ENCODE results near the gene REEP1. TPM values are rescaled to one million over a fixed set of nuclear protein-coding genes. Genes with fewer than 3 reads are reported as not detected.

Gene REEP1
- 1 to 10 TPM; 1.4 to 7.0 (median 4.4) TPM for total RNA-seq
- polyA plus RNA-seq = 1 to 10 TPM; 2.9 to 4.2 TPM

GRCh38 chr2:86337244-86337835, at the start of gene REEP1:
REEP1 (minus strand) TSS chr2:86337626; CDS start chr2:86337510, 116 bp downstream.
- no peak for FAIRE-seq
- Histone ChIP-seq H3K4me1 (peaks cover 0 to 5% (median 0%) of the 10 kb centered on the region in 3 donors), H3K9me3 (no peaks in the 10 kb centered on the region), H3K27me3 (no peaks in the 10 kb centered on the region), H3K27ac (no peak within 1 kb of the TSS), H3K4me3 (peak within 1 kb of the TSS; percentile 40 to 65 (median 54)), H3K36me3 (no peaks in the 10 kb centered on the region)
- intact Hi-C loops (cut with DNase I) = no loop called here
- WGBS, 2 donors = 0% methylated on average over 35 to 87 of the region's 87 CpGs
- DNase-seq = peak in 5 of 6 donors; percentile 17 to 81 (median 44)
- TF ChIP-seq CTCF (IDR thresholded peaks at IDR 0.05) = no peak
- ATAC-seq = peak; percentile 76 to 87 (median 82)

- H3K4me3 ChIP-seq = no peak overlapping the region
- H3K9me3 ChIP-seq = no peaks in the 10 kb centered on the region
- DNase-seq (no peak), ATAC-seq (no peak), FAIRE-seq (no peak)
- TF ChIP-seq CTCF (IDR thresholded peaks at IDR 0.05) = no peak
- no peaks in the 10 kb centered on the region for H3K36me3 ChIP-seq
- no peaks in the 10 kb centered on the region for H3K27me3 ChIP-seq
- WGBS, 2 donors = 2 to 58% methylated on average over 1 of the region's 1 CpG
- intact Hi-C loops (cut with DNase I) = no loop called here
- H3K4me1 ChIP-seq = no peaks in the 10 kb centered on the region
- H3K27ac ChIP-seq = no peak overlapping the region
These were observed 46.4 kb upstream of the REEP1 start for GRCh38 chr2:86383844-86384243.

- H3K36me3 ChIP-seq = no peaks in the 10 kb centered on the region
- 67 to 74% methylated on average over 2 of the region's 2 CpGs for WGBS, 2 donors
These were observed 45.3 kb upstream of the REEP1 start for GRCh38 chr2:86382698-86383097.

GRCh38 chr2:86382108-86382507, 44.7 kb upstream of the REEP1 start:
- FAIRE-seq = no peak
- no peak overlapping the region for H3K27ac ChIP-seq
- ATAC-seq = no peak
- no peak for DNase-seq
- H3K9me3 ChIP-seq = no peaks in the 10 kb centered on the region
- no peaks in the 10 kb centered on the region for H3K27me3 ChIP-seq
- intact Hi-C loops (cut with DNase I) = no loop called here
- no peak for TF ChIP-seq CTCF (IDR thresholded peaks at IDR 0.05)
- no peak overlapping the region for H3K4me3 ChIP-seq
- no peaks in the 10 kb centered on the region for H3K36me3 ChIP-seq
- H3K4me1 ChIP-seq = no peaks in the 10 kb centered on the region
- 88 to 96% methylated on average over 2 of the region's 2 CpGs for WGBS, 2 donors

More at GRCh38 chr2:86382698-86383097, 45.3 kb upstream of the REEP1 start:
- Histone ChIP-seq H3K4me1 (no peaks in the 10 kb centered on the region), H3K4me3 (no peak overlapping the region), H3K27ac (no peak overlapping the region), H3K9me3 (no peaks in the 10 kb centered on the region), H3K27me3 (no peaks in the 10 kb centered on the region)
- intact Hi-C loops (cut with DNase I) = no loop called here
- ATAC-seq = no peak
- FAIRE-seq = no peak
- no peak for TF ChIP-seq CTCF (IDR thresholded peaks at IDR 0.05)
- no peak for DNase-seq

GRCh38 chr2:86378469-86378868, 41.0 kb upstream of the REEP1 start:
- Histone ChIP-seq H3K27ac (no peak overlapping the region), H3K4me1 (no peaks in the 10 kb centered on the region), H3K36me3 (no peaks in the 10 kb centered on the region), H3K27me3 (no peaks in the 10 kb centered on the region), H3K4me3 (no peak overlapping the region), H3K9me3 (no peaks in the 10 kb centered on the region)
- intact Hi-C loops (cut with DNase I) = loop anchor here in 1 of 3 donors (10.0 kb wide), 1 partner anchor 154 kb away; no protein-coding TSS in a partner anchor
- FAIRE-seq (no peak), ATAC-seq (no peak), DNase-seq (no peak)
- 92 to 94% methylated on average over 1 to 4 of the region's 4 CpGs for WGBS, 2 donors
- TF ChIP-seq CTCF (IDR thresholded peaks at IDR 0.05) = no peak

Measured in pancreas (tissue), 10 donors.